Endodermal cell (in vitro differentiated cells): Measurements from ENCODE around the gene KLHL17. TPM values are rescaled to one million over a fixed set of nuclear protein-coding genes. Genes with fewer than 3 reads are reported as not detected.
A peak's percentile ranks its signal among the peaks of the same experiment; 100 is the strongest.

ENCODE experiments used
- DNase-seq: peaks from one replicate; pipeline ENCODE4 v3.0.0-alpha.2; 2017
- H3K27ac ChIP-seq: 2 replicates; pipeline ENCODE4 v1.5.1; 2013; ENCODE audit warnings: mild to moderate bottlenecking, low read depth, low read length, moderate library complexity
- H3K27me3 ChIP-seq: 2 replicates; pipeline ENCODE4 v1.6.1; 2013; ENCODE audit warnings: mild to moderate bottlenecking, low read length, moderate library complexity; ENCODE audit not compliant: insufficient read depth, control insufficient read depth, poor library complexity, severe bottlenecking
- H3K36me3 ChIP-seq: 2 replicates; pipeline ENCODE4 v1.7.0; 2013; ENCODE audit warnings: mild to moderate bottlenecking, low read length, moderate library complexity; ENCODE audit not compliant: control insufficient read depth, insufficient read depth
- H3K4me1 ChIP-seq: one replicate; pipeline ENCODE4 v1.7.0; 2013; ENCODE audit warnings: low read length; ENCODE audit not compliant: control insufficient read depth, insufficient read depth
- H3K4me3 ChIP-seq: 2 replicates; pipeline ENCODE4 v1.5.1; 2013; ENCODE audit warnings: mild to moderate bottlenecking, low read length, moderate library complexity
- H3K9ac ChIP-seq: 2 replicates; pipeline ENCODE4 v1.6.1; 2013; ENCODE audit warnings: mild to moderate bottlenecking, low read length, moderate library complexity; ENCODE audit not compliant: poor library complexity, severe bottlenecking; ENCODE audit errors: extremely low read depth
- H3K9me3 ChIP-seq: 2 replicates; pipeline ENCODE4 v1.6.1; 2013; ENCODE audit warnings: mild to moderate bottlenecking, low read length, moderate library complexity; ENCODE audit not compliant: control insufficient read depth
- H3K27ac Mint-ChIP-seq: 2 replicates; pipeline ENCODE4 v1.8.0; 2020; ENCODE audit warnings: mixed read lengths
- H3K27me3 Mint-ChIP-seq: 2 replicates; pipeline ENCODE4 v1.8.0; 2021; ENCODE audit warnings: mild to moderate bottlenecking, mixed read lengths; ENCODE audit not compliant: insufficient read depth
- H3K36me3 Mint-ChIP-seq: 2 replicates; pipeline ENCODE4 v1.8.0; 2020; ENCODE audit warnings: low read depth, mixed read lengths
- H3K4me1 Mint-ChIP-seq: 2 replicates; pipeline ENCODE4 v1.8.0; 2020; ENCODE audit warnings: mixed read lengths
- H3K4me3 Mint-ChIP-seq: 2 replicates; pipeline ENCODE4 v1.8.0; 2020; ENCODE audit warnings: mild to moderate bottlenecking, moderate library complexity, mixed read lengths
- H3K9me3 Mint-ChIP-seq: 2 replicates; pipeline ENCODE4 v1.8.0; 2020; ENCODE audit warnings: mild to moderate bottlenecking, mixed read lengths
- CTCF ChIP-seq: fragments of 200-600 bp; sonication (generic); conservative IDR thresholded peaks from 2 replicates; pipeline ENCODE4 v1.5.0; 2021; ENCODE audit warnings: antibody characterized with exemption, mild to moderate bottlenecking
- WGBS, 2 experiments: methylation state at CpG; one replicate each; pipeline versions ENCODE4 v1.1.5 to v1.1.7; 2013; ENCODE audit warnings: missing lambda C conversion rate in 2 of 2, mixed read lengths in 1 of 2; ENCODE audit not compliant: insufficient coverage in 1 of 2, insufficient read length in 1 of 2; 5-methylcytosine and 5-hydroxymethylcytosine counted together
- total RNA-seq, 2 donors: library from RNA; stranded (reverse); fragmentation: NEBNext Ultra II Directional in 1 of 2; extraction: Animal tissue kit (Norgen Biotek cat#: 25700) in 1 of 2; gene quantifications; 2 replicates in 1 of 2; 3 replicates in 1 of 2; pipeline ENCODE4 v1.2.1, GENCODE V29; 2021

KLHL17 gene
- total RNA-seq, 2 donors from 2014 or later = 49.2 to 58.2 TPM

DNA sequence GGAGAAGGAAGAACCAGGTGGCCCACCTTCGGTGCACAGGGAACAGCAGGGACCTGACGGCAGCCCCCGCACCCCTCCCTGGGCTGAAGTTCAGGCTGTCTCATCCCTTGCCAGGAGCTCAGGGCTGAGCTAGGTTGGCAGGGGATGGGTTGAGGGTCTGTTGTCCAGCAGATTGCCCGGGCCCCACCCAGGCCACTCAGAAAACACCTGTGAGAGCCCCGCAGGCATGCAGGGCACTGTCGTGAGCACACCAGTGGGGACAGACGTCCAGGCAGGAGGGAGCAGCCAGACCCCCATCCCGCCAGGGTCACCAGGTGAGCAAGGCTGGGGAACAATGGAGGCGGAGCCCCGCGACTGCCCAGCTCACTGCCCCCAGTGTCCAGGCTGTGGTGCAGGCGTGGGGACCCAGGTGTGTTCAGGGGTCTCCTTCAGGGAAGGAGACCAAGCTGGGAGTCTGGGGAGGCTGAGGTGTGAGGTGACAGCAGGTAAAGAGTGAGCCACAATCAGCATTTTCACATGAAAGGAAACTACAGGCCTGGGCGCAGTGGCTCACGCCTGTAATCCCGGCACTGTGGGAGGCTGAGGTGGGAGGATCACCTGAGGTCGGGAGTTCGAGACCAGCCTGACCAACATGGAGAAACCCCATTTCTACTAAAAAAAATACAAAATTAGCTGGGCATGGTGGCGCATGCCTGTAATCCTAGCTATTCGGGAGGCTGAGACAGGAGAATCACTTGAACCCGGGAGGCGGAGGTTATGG is 46.1 kb upstream of the KLHL17 start:
- TF ChIP-seq CTCF = no peak
- H3K27me3 ChIP-seq = peaks cover 31% of the 10 kb centered on the region
- no peak overlapping the region for H3K9ac ChIP-seq
- Mint-ChIP-seq H3K9me3 (no peaks in the 10 kb centered on the region), H3K27ac (no peak overlapping the region), H3K27me3 (peaks cover 68% of the 10 kb centered on the region), H3K4me3 (no peak overlapping the region), H3K36me3 (no peaks in the 10 kb centered on the region), H3K4me1 (peaks cover 11% of the 10 kb centered on the region)
- no peak overlapping the region for H3K27ac ChIP-seq
- no peak for DNase-seq
- no peaks in the 10 kb centered on the region for H3K9me3 ChIP-seq
- H3K4me3 ChIP-seq = no peak overlapping the region
- H3K36me3 ChIP-seq = no peaks in the 10 kb centered on the region
- peaks cover 13% of the 10 kb centered on the region for H3K4me1 ChIP-seq
- 87 to 89% methylated on average over 16 to 21 of the region's 21 CpGs for WGBS, 2 experiments

DNA sequence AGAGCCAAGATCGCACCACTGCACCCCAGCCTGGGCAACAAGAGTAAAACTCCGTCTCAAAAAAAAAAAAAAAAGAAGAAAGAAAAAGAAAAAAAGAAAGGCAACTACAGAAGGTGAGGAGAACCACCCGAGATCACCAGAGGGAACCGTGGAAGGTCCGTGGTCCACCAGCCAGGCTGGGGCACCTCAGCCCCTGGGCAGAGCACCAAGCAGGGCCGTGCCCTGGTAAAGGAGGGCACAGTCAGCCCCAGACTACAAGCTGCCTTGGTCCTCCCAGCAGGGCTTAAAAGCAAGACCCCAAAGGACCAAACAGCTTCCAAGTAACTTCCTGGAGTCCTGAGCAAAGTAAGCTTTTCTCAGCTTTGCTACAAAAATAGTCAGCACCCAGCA is 45.5 kb upstream of the KLHL17 start:
- 89 to 91% methylated on average over 5 to 6 of the region's 6 CpGs for WGBS, 2 experiments
- Mint-ChIP-seq H3K36me3 (no peaks in the 10 kb centered on the region), H3K4me1 (peaks cover 11% of the 10 kb centered on the region), H3K4me3 (no peak overlapping the region), H3K27ac (no peak overlapping the region), H3K27me3 (peaks cover 73% of the 10 kb centered on the region), H3K9me3 (no peaks in the 10 kb centered on the region)
- peaks cover 37% of the 10 kb centered on the region for H3K27me3 ChIP-seq
- no peak overlapping the region for H3K4me3 ChIP-seq
- no peak for DNase-seq
- TF ChIP-seq CTCF = no peak
- H3K36me3 ChIP-seq = no peaks in the 10 kb centered on the region
- H3K9ac ChIP-seq = no peak overlapping the region
- no peaks in the 10 kb centered on the region for H3K9me3 ChIP-seq
- H3K27ac ChIP-seq = no peak overlapping the region
- H3K4me1 ChIP-seq = peaks cover 13% of the 10 kb centered on the region

- Histone ChIP-seq H3K27me3 (peaks cover 43% of the 10 kb centered on the region), H3K9me3 (no peaks in the 10 kb centered on the region), H3K36me3 (no peaks in the 10 kb centered on the region), H3K4me1 (peaks cover 15% of the 10 kb centered on the region), H3K9ac (no peak overlapping the region), H3K4me3 (no peak overlapping the region), H3K27ac (no peak overlapping the region)
- no peaks in the 10 kb centered on the region for H3K9me3 Mint-ChIP-seq
- no peak overlapping the region for H3K4me3 Mint-ChIP-seq
- H3K36me3 Mint-ChIP-seq = no peaks in the 10 kb centered on the region
- H3K4me1 Mint-ChIP-seq = peaks cover 13% of the 10 kb centered on the region
- WGBS, 2 experiments = 81 to 86% methylated on average over 18 to 28 of the region's 28 CpGs
- H3K27me3 Mint-ChIP-seq = peaks cover 79% of the 10 kb centered on the region
- peak; percentile 28 for DNase-seq
- TF ChIP-seq CTCF = no peak
- H3K27ac Mint-ChIP-seq = no peak overlapping the region
These were observed 44.9 kb upstream of the KLHL17 start for GRCh38 chr1:915295-916172.
